ENCODE measurements around the gene PLEKHA7.

- TF ChIP-seq ELF1 (IDR thresholded peaks at IDR 0.05; ENCODE audit: borderline replicate concordance, low read depth) (no peak), SIN3A (IDR thresholded peaks at IDR 0.05; ENCODE audit: low read depth) (no peak), CTCF (IDR thresholded peaks at IDR 0.05 in 2 of 3, conservative IDR thresholded peaks at IDR 0.05 in 1 of 3; ENCODE audit: borderline replicate concordance in 1 of 3, insufficient read depth in 1 of 3, low read depth in 2 of 3, low read length in 2 of 3) (no peak), POLR2A (IDR thresholded peaks at IDR 0.05; ENCODE audit: borderline replicate concordance, extremely low read depth, insufficient read depth, insufficient read length) (no peak), POLR2AphosphoS5 (IDR thresholded peaks at IDR 0.05; ENCODE audit: low read depth, low read length) (no peak), JUND (IDR thresholded peaks at IDR 0.05) (no peak), CEBPB (IDR thresholded peaks at IDR 0.05; ENCODE audit: low read depth) (no peak)
Measured at GRCh38 chr11:16896729-16897469, 117.3 kb downstream of the PLEKHA7 start.
